A549 (cell line): Measurements from ENCODE around the gene TPD52L1.

ENCODE experiments used
- EP300 ChIP-seq, 2 experiments: fragments of >200 bp; sonication (Bioruptor Twin); formaldehyde crosslinking; IDR thresholded peaks; 2 replicates in 1 of 2; 3 replicates in 1 of 2; pipeline ENCODE4 v1.6.1; 2016 to 2017
- HOXB13 ChIP-seq: fragments of 250-450 bp; sonication (Bioruptor Pico); IDR thresholded peaks from 2 replicates; pipeline ENCODE4 v1.5.0; 2020; ENCODE audit warnings: low read depth, mild to moderate bottlenecking, moderate library complexity
- PHF8 ChIP-seq: fragments of 200-600 bp; sonication (generic); IDR thresholded peaks from 2 replicates; pipeline ENCODE4 v1.6.1; 2016; ENCODE audit warnings: low read depth, mild to moderate bottlenecking, antibody characterized with exemption, moderate library complexity, borderline replicate concordance
- POLR2A ChIP-seq: IDR thresholded peaks from 2 replicates; pipeline ENCODE4 v1.6.1; 2012; ENCODE audit warnings: mild to moderate bottlenecking, low read length
- RFX5 ChIP-seq: fragments of 450-650 bp; IDR thresholded peaks from 2 replicates; pipeline ENCODE4 v1.7.1; 2014; ENCODE audit warnings: antibody characterized with exemption, mild to moderate bottlenecking, moderate library complexity
- TF ChIP-seq, protein P1 (sequence below): fragments of >200 bp; sonication (Bioruptor Twin); formaldehyde crosslinking; IDR thresholded peaks from 3 replicates; pipeline ENCODE4 v1.5.1; 2016
- TF ChIP-seq, protein P2 (sequence below): fragments of >200 bp; sonication (Bioruptor Twin); formaldehyde crosslinking; IDR thresholded peaks from 3 replicates; pipeline ENCODE4 v1.6.1; 2016
- TF ChIP-seq, protein P3 (sequence below): fragments of 150-350 bp; IDR thresholded peaks from 2 replicates; pipeline ENCODE4 v1.6.1; 2014; ENCODE audit warnings: low read depth, mild to moderate bottlenecking, low read length

DNA sequence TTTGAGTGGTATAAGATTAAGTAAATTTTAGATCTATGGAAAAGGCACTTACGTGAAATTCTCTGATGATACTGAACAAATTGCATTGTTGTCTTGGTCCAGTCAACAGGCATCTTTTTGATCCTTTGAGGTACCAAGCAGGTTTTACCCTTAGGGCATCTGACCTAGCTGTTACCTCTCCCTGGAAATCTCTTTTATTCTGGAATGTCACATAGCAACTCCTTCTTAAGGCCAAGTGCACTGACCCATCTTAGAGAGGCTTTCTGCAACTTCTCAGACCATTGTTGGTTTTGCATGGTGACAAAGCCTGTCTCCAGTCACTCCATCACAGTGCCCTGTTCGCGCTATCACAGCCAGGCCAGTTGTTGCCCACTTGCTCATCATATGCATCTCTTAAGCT lies 42.0 kb downstream of the TPD52L1 start:
- TF ChIP-seq, protein P1, sequence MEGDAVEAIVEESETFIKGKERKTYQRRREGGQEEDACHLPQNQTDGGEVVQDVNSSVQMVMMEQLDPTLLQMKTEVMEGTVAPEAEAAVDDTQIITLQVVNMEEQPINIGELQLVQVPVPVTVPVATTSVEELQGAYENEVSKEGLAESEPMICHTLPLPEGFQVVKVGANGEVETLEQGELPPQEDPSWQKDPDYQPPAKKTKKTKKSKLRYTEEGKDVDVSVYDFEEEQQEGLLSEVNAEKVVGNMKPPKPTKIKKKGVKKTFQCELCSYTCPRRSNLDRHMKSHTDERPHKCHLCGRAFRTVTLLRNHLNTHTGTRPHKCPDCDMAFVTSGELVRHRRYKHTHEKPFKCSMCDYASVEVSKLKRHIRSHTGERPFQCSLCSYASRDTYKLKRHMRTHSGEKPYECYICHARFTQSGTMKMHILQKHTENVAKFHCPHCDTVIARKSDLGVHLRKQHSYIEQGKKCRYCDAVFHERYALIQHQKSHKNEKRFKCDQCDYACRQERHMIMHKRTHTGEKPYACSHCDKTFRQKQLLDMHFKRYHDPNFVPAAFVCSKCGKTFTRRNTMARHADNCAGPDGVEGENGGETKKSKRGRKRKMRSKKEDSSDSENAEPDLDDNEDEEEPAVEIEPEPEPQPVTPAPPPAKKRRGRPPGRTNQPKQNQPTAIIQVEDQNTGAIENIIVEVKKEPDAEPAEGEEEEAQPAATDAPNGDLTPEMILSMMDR: no peak
- TF ChIP-seq POLR2A (no peak), PHF8 (no peak), RFX5 (no peak), HOXB13 (CRISPR knock-in tag) (no peak), EP300 (IDR thresholded peaks at IDR 0.05) (no peak)
- TF ChIP-seq, protein P2, sequence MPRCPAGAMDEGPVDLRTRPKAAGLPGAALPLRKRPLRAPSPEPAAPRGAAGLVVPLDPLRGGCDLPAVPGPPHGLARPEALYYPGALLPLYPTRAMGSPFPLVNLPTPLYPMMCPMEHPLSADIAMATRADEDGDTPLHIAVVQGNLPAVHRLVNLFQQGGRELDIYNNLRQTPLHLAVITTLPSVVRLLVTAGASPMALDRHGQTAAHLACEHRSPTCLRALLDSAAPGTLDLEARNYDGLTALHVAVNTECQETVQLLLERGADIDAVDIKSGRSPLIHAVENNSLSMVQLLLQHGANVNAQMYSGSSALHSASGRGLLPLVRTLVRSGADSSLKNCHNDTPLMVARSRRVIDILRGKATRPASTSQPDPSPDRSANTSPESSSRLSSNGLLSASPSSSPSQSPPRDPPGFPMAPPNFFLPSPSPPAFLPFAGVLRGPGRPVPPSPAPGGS: no peak
- TF ChIP-seq, protein P3, sequence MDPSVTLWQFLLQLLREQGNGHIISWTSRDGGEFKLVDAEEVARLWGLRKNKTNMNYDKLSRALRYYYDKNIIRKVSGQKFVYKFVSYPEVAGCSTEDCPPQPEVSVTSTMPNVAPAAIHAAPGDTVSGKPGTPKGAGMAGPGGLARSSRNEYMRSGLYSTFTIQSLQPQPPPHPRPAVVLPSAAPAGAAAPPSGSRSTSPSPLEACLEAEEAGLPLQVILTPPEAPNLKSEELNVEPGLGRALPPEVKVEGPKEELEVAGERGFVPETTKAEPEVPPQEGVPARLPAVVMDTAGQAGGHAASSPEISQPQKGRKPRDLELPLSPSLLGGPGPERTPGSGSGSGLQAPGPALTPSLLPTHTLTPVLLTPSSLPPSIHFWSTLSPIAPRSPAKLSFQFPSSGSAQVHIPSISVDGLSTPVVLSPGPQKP: no peak
